HEK293 (cell line): Measurements from ENCODE around the gene RFX2.

ENCODE experiments used
- GLI2 ChIP-seq: fragments of 450-650 bp; formaldehyde crosslinking; IDR thresholded peaks from 2 replicates; pipeline ENCODE4; 2017; ENCODE audit warnings: missing biosample characterization, missing genetic modification characterization, low read depth, borderline replicate concordance
- GLIS2 ChIP-seq: fragments of 450-650 bp; formaldehyde crosslinking; IDR thresholded peaks from 2 replicates; pipeline ENCODE4 v1.5.1; 2016; ENCODE audit warnings: missing biosample characterization, missing genetic modification characterization
- KLF16 ChIP-seq: fragments of 450-650 bp; formaldehyde crosslinking; IDR thresholded peaks from 2 replicates; pipeline ENCODE4 v1.5.1; 2017; ENCODE audit warnings: missing biosample characterization, missing genetic modification characterization
- KLF9 ChIP-seq: fragments of 450-650 bp; formaldehyde crosslinking; IDR thresholded peaks from 2 replicates; pipeline ENCODE4 v1.5.1; 2016; ENCODE audit warnings: missing biosample characterization, missing genetic modification characterization, low read depth
- PRDM10 ChIP-seq: fragments of 450-650 bp; formaldehyde crosslinking; IDR thresholded peaks from 2 replicates; pipeline ENCODE4 v1.5.1; 2016; ENCODE audit warnings: missing biosample characterization, missing genetic modification characterization
- TRIM28 ChIP-seq: IDR thresholded peaks from 2 replicates; pipeline ENCODE4 v1.6.1; 2011; ENCODE audit warnings: low read length, control low read depth, borderline replicate concordance
- ZBTB48 ChIP-seq: fragments of 450-650 bp; formaldehyde crosslinking; IDR thresholded peaks from 2 replicates; pipeline ENCODE4 v1.5.1; 2016; ENCODE audit warnings: missing biosample characterization, missing genetic modification characterization
- ZBTB8A ChIP-seq: fragments of 450-650 bp; formaldehyde crosslinking; IDR thresholded peaks from 2 replicates; pipeline ENCODE4 v1.5.1; 2016; ENCODE audit warnings: missing biosample characterization, missing genetic modification characterization
- ZFP37 ChIP-seq: fragments of 450-650 bp; formaldehyde crosslinking; IDR thresholded peaks from 2 replicates; pipeline ENCODE4 v1.5.1; 2016; ENCODE audit warnings: missing biosample characterization, missing genetic modification characterization
- ZNF114 ChIP-seq: fragments of 450-650 bp; formaldehyde crosslinking; IDR thresholded peaks from 2 replicates; pipeline ENCODE4 v1.5.0; 2017; ENCODE audit warnings: missing biosample characterization, missing genetic modification characterization
- ZNF138 ChIP-seq: fragments of 450-650 bp; formaldehyde crosslinking; IDR thresholded peaks from 2 replicates; pipeline ENCODE4 v1.5.1; 2016; ENCODE audit warnings: missing biosample characterization, missing genetic modification characterization, borderline replicate concordance
- ZNF146 ChIP-seq: fragments of 450-650 bp; formaldehyde crosslinking; IDR thresholded peaks from 2 replicates; pipeline ENCODE4 v1.5.1; 2016; ENCODE audit warnings: missing biosample characterization, missing genetic modification characterization
- ZNF23 ChIP-seq: fragments of 450-650 bp; formaldehyde crosslinking; IDR thresholded peaks from 2 replicates; pipeline ENCODE4 v1.5.1; 2016; ENCODE audit warnings: missing biosample characterization, missing genetic modification characterization, borderline replicate concordance
- ZNF341 ChIP-seq: fragments of 450-650 bp; formaldehyde crosslinking; IDR thresholded peaks from 2 replicates; pipeline ENCODE4; 2016; ENCODE audit warnings: low read depth, missing biosample characterization, missing genetic modification characterization
- ZNF350 ChIP-seq: fragments of 450-650 bp; formaldehyde crosslinking; IDR thresholded peaks from 2 replicates; pipeline ENCODE4 v1.5.0; 2017; ENCODE audit warnings: missing biosample characterization, mild to moderate bottlenecking, missing genetic modification characterization
- ZNF510 ChIP-seq: fragments of 450-650 bp; formaldehyde crosslinking; IDR thresholded peaks from 2 replicates; pipeline ENCODE4 v1.5.1; 2018; ENCODE audit warnings: mild to moderate bottlenecking, missing genetic modification characterization, missing biosample characterization; ENCODE audit not compliant: insufficient replicate concordance
- ZNF513 ChIP-seq: fragments of 450-650 bp; IDR thresholded peaks from 2 replicates; pipeline ENCODE4 v1.5.1; 2018; ENCODE audit warnings: missing biosample characterization, missing genetic modification characterization
- ZNF571 ChIP-seq: fragments of 450-650 bp; formaldehyde crosslinking; IDR thresholded peaks from 2 replicates; pipeline ENCODE4 v1.5.0; 2017; ENCODE audit warnings: missing biosample characterization, missing genetic modification characterization
- ZNF610 ChIP-seq: fragments of 450-650 bp; formaldehyde crosslinking; IDR thresholded peaks from 2 replicates; pipeline ENCODE4 v1.5.1; 2016; ENCODE audit warnings: missing biosample characterization, missing genetic modification characterization, borderline replicate concordance
- ZNF677 ChIP-seq: fragments of 450-650 bp; IDR thresholded peaks from 2 replicates; pipeline ENCODE4 v1.5.0; 2018; ENCODE audit warnings: missing biosample characterization, mild to moderate bottlenecking, missing genetic modification characterization, moderate library complexity
- ZSCAN5A ChIP-seq: fragments of 450-650 bp; formaldehyde crosslinking; IDR thresholded peaks from 2 replicates; pipeline ENCODE4 v1.5.1; 2016; ENCODE audit warnings: missing biosample characterization, missing genetic modification characterization
- TF ChIP-seq, protein P1 (sequence below): fragments of 450-650 bp; formaldehyde crosslinking; IDR thresholded peaks from 2 replicates; pipeline ENCODE4 v1.5.1; 2016; ENCODE audit warnings: missing biosample characterization, missing genetic modification characterization
- TF ChIP-seq, protein P2 (sequence below): fragments of 450-650 bp; IDR thresholded peaks from 2 replicates; pipeline ENCODE4 v1.5.1; 2018; ENCODE audit warnings: missing biosample characterization, mild to moderate bottlenecking, missing genetic modification characterization
- TF ChIP-seq, protein P3 (sequence below): fragments of 450-650 bp; formaldehyde crosslinking; IDR thresholded peaks from 2 replicates; pipeline ENCODE4 v1.5.1; 2016; ENCODE audit warnings: missing biosample characterization, missing genetic modification characterization
- TF ChIP-seq, protein P4 (sequence below): fragments of 450-650 bp; formaldehyde crosslinking; IDR thresholded peaks from 2 replicates; pipeline ENCODE4 v1.5.1; 2017; ENCODE audit warnings: missing biosample characterization, missing genetic modification characterization

Gene RFX2

DNA sequence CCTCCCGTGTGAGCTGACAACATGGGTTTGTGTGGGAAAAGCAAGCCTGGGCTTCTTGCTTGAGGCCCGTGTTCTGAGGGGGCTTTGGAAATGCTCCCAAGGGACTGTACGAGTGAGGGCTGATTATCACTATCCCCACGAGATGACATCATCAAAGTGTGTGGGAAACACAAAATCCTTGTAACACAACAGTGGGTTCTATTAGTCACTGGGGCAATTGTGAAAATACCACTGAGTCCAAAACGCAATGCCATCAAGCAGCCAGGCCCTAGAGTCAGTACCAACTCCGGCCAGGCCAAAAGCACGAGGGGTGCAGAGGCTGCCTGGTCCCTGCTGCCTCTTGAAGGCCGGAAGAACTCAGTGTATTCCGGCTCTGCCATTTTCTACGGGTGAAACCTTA, 166.7 kb downstream of the RFX2 start (continued):
- no peak for TF ChIP-seq ZNF23 (tag by site-specific recombination)
- no peak for TF ChIP-seq GLIS2 (tag by site-specific recombination)
- no peak for TF ChIP-seq GLI2 (tag by site-specific recombination)
- TF ChIP-seq ZNF350 (tag by site-specific recombination): no peak
- TF ChIP-seq ZNF146: no peak
- TF ChIP-seq, protein P1, sequence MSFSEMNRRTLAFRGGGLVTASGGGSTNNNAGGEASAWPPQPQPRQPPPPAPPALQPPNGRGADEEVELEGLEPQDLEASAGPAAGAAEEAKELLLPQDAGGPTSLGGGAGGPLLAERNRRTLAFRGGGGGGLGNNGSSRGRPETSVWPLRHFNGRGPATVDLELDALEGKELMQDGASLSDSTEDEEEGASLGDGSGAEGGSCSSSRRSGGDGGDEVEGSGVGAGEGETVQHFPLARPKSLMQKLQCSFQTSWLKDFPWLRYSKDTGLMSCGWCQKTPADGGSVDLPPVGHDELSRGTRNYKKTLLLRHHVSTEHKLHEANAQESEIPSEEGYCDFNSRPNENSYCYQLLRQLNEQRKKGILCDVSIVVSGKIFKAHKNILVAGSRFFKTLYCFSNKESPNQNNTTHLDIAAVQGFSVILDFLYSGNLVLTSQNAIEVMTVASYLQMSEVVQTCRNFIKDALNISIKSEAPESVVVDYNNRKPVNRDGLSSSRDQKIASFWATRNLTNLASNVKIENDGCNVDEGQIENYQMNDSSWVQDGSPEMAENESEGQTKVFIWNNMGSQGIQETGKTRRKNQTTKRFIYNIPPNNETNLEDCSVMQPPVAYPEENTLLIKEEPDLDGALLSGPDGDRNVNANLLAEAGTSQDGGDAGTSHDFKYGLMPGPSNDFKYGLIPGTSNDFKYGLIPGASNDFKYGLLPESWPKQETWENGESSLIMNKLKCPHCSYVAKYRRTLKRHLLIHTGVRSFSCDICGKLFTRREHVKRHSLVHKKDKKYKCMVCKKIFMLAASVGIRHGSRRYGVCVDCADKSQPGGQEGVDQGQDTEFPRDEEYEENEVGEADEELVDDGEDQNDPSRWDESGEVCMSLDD (tag by site-specific recombination): no peak
- TF ChIP-seq PRDM10 (tag by site-specific recombination): peak; percentile 63
- peak; percentile 69; the same call in 1 of the 2 replicates for TF ChIP-seq ZBTB48 (tag by site-specific recombination)
- no peak for TF ChIP-seq ZNF138
- no peak for TF ChIP-seq KLF9
- no peak for TF ChIP-seq ZFP37 (tag by site-specific recombination)
- TF ChIP-seq, protein P2, sequence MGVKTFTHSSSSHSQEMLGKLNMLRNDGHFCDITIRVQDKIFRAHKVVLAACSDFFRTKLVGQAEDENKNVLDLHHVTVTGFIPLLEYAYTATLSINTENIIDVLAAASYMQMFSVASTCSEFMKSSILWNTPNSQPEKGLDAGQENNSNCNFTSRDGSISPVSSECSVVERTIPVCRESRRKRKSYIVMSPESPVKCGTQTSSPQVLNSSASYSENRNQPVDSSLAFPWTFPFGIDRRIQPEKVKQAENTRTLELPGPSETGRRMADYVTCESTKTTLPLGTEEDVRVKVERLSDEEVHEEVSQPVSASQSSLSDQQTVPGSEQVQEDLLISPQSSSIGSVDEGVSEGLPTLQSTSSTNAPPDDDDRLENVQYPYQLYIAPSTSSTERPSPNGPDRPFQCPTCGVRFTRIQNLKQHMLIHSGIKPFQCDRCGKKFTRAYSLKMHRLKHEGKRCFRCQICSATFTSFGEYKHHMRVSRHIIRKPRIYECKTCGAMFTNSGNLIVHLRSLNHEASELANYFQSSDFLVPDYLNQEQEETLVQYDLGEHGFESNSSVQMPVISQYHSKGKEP: no peak
- no peak for TF ChIP-seq ZNF510 (tag by site-specific recombination)
- no peak for TF ChIP-seq TRIM28
- TF ChIP-seq, protein P3, sequence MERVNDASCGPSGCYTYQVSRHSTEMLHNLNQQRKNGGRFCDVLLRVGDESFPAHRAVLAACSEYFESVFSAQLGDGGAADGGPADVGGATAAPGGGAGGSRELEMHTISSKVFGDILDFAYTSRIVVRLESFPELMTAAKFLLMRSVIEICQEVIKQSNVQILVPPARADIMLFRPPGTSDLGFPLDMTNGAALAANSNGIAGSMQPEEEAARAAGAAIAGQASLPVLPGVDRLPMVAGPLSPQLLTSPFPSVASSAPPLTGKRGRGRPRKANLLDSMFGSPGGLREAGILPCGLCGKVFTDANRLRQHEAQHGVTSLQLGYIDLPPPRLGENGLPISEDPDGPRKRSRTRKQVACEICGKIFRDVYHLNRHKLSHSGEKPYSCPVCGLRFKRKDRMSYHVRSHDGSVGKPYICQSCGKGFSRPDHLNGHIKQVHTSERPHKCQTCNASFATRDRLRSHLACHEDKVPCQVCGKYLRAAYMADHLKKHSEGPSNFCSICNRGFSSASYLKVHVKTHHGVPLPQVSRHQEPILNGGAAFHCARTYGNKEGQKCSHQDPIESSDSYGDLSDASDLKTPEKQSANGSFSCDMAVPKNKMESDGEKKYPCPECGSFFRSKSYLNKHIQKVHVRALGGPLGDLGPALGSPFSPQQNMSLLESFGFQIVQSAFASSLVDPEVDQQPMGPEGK (tag by site-specific recombination): peak; percentile 73
- TF ChIP-seq, protein P4, sequence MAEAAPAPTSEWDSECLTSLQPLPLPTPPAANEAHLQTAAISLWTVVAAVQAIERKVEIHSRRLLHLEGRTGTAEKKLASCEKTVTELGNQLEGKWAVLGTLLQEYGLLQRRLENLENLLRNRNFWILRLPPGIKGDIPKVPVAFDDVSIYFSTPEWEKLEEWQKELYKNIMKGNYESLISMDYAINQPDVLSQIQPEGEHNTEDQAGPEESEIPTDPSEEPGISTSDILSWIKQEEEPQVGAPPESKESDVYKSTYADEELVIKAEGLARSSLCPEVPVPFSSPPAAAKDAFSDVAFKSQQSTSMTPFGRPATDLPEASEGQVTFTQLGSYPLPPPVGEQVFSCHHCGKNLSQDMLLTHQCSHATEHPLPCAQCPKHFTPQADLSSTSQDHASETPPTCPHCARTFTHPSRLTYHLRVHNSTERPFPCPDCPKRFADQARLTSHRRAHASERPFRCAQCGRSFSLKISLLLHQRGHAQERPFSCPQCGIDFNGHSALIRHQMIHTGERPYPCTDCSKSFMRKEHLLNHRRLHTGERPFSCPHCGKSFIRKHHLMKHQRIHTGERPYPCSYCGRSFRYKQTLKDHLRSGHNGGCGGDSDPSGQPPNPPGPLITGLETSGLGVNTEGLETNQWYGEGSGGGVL: peak; percentile 65; the same call in 1 of the 2 replicates
- TF ChIP-seq ZNF610 (tag by site-specific recombination): no peak
- no peak for TF ChIP-seq ZNF513
- TF ChIP-seq ZNF114 (tag by site-specific recombination): no peak
- TF ChIP-seq ZNF677 (tag by site-specific recombination): no peak
- TF ChIP-seq ZNF341 (tag by site-specific recombination): no peak
- TF ChIP-seq ZNF571 (tag by site-specific recombination): no peak
- no peak for TF ChIP-seq KLF16 (tag by site-specific recombination)
- no peak for TF ChIP-seq ZBTB8A (tag by site-specific recombination)
- no peak for TF ChIP-seq ZSCAN5A (tag by site-specific recombination)
